Transverse colon (tissue), 4 donors: Measurements from ENCODE around the gene FBXL19. TPM values are rescaled to one million over a fixed set of nuclear protein-coding genes. Genes with fewer than 3 reads are reported as not detected.
A peak's percentile ranks its signal among the peaks of the same experiment; 100 is the strongest.

Experiments
- DNase-seq: peaks from one replicate; pipeline ENCODE4 v3.0.0-alpha.2; 2019
- H3K27ac ChIP-seq, 4 donors: fragments of 200-600 bp; sonication (generic); 2 replicates each; pipeline ENCODE4 v1.5.1; 2016 to 2018; ENCODE audit warnings: inconsistent platforms in 4 of 4
- H3K27me3 ChIP-seq: fragments of 200-600 bp; sonication (generic); 2 replicates; pipeline ENCODE4 v1.5.1; 2017; ENCODE audit warnings: inconsistent platforms
- H3K36me3 ChIP-seq, 4 donors: fragments of 200-600 bp; sonication (generic); 2 replicates each; pipeline ENCODE4 v1.5.1; 2017 to 2019; ENCODE audit warnings: inconsistent platforms in 4 of 4
- H3K4me1 ChIP-seq, 4 donors: fragments of 200-600 bp; sonication (generic); 2 replicates each; pipeline ENCODE4 v1.5.1; 2017 to 2020; ENCODE audit warnings: inconsistent platforms in 4 of 4
- H3K4me3 ChIP-seq, 4 donors: fragments of 200-600 bp; sonication (generic); 1 replicate in 1 of 4; 2 replicates in 3 of 4; pipeline versions ENCODE4 v1.5.1 to v1.6.1; 2017 to 2019; ENCODE audit warnings: inconsistent platforms in 4 of 4
- H3K9me3 ChIP-seq, 2 donors: fragments of 200-600 bp; sonication (generic); 2 replicates each; pipeline ENCODE4 v1.5.1; 2017 to 2019; ENCODE audit warnings: inconsistent platforms in 2 of 2
- EP300 ChIP-seq: sonication (generic); formaldehyde crosslinking; IDR thresholded peaks from one replicate; pipeline ENCODE4 v1.6.1; 2017; ENCODE audit warnings: antibody characterized with exemption, low read depth
- POLR2A ChIP-seq: fragments of 450-650 bp; IDR thresholded peaks from one replicate; pipeline ENCODE4 v1.6.1; 2016; ENCODE audit warnings: antibody characterized with exemption, mild to moderate bottlenecking, moderate library complexity
- POLR2AphosphoS5 ChIP-seq, 3 donors: sonication (generic); formaldehyde crosslinking; IDR thresholded peaks; one replicate each; pipeline ENCODE4 v1.6.1; 2016; ENCODE audit warnings: antibody characterized with exemption in 3 of 3
- WGBS, 2 donors: methylation state at CpG; one replicate each; pipeline ENCODE4 v1.1.5; 2018; ENCODE audit warnings: low coverage in 1 of 2; 5-methylcytosine and 5-hydroxymethylcytosine counted together
- in situ Hi-C, 4 donors: fragments of 200-750 bp; cut with MboI; loops; one replicate each; pipeline versions ENCODE4 v1.15.0 to v1.15.1; 2017; ENCODE audit warnings: low sequenced_read_pairs in 3 of 4, low pct_ligation_motif_present in 1 of 4, low pct_unique_long_range_greater_than_20kb in 1 of 4
- intact Hi-C: fragments of 100-400 bp; cut with DNase I; formaldehyde crosslinking; loops from one replicate; pipeline ENCODE4 v1.15.1; 2023; ENCODE audit warnings: low total_unique reads
- total RNA-seq, 4 donors: library from RNA; depleted of rRNA; stranded (reverse); fragments of >200 nt; gene quantifications; one replicate each; pipeline ENCODE4 v1.1.0, GENCODE V29; 2016
- TF ChIP-seq, protein P1 (sequence below), 5 experiments: fragments of 200-600 bp in 3 of 5; fragments of 450-650 bp in 2 of 5; sonication (generic) in 3 of 5; IDR thresholded peaks; 1 replicate in 2 of 5; 2 replicates in 3 of 5; pipeline ENCODE4 v1.5.1; 2016 to 2017; ENCODE audit warnings: antibody characterized with exemption in 5 of 5, inconsistent platforms in 3 of 5, mild to moderate bottlenecking in 2 of 5, moderate library complexity in 1 of 5

The FBXL19 gene
- total RNA-seq, 4 donors from 2014 or later: 19.3 to 45.3 (median 20.3) TPM

- H3K4me3 ChIP-seq: peak overlapping the region; percentile 18 to 55 (median 40)
- DNase-seq: no peak
- in situ Hi-C loops: no loop called here
Measured at GRCh38 chr16:30895627-30896260, 27.6 kb upstream of the FBXL19 start.

GRCh38 chr16:30896261-30896888 lies 27.0 kb upstream of the FBXL19 start, which contains the start of gene CTF1:
Gene CTF1, plus strand, starts transcription at chr16:30896614. Its CDS starts 30 bp downstream, at chr16:30896644.
- peak within 1 kb of the TSS; percentile 89 to 94 (median 91) for H3K27ac ChIP-seq
- H3K4me3 ChIP-seq: peak within 1 kb of the TSS; percentile 18 to 55 (median 40)
- peak; percentile 62 for DNase-seq
- TF ChIP-seq, protein P1, sequence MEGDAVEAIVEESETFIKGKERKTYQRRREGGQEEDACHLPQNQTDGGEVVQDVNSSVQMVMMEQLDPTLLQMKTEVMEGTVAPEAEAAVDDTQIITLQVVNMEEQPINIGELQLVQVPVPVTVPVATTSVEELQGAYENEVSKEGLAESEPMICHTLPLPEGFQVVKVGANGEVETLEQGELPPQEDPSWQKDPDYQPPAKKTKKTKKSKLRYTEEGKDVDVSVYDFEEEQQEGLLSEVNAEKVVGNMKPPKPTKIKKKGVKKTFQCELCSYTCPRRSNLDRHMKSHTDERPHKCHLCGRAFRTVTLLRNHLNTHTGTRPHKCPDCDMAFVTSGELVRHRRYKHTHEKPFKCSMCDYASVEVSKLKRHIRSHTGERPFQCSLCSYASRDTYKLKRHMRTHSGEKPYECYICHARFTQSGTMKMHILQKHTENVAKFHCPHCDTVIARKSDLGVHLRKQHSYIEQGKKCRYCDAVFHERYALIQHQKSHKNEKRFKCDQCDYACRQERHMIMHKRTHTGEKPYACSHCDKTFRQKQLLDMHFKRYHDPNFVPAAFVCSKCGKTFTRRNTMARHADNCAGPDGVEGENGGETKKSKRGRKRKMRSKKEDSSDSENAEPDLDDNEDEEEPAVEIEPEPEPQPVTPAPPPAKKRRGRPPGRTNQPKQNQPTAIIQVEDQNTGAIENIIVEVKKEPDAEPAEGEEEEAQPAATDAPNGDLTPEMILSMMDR (IDR thresholded peaks at IDR 0.05): no peak
- TF ChIP-seq POLR2AphosphoS5 (IDR thresholded peaks at IDR 0.05) (peak; percentile 44 to 66 (median 53)), POLR2A (peak; percentile 32), EP300 (no peak)
- intact Hi-C loops (no loop called here), in situ Hi-C loops (no loop called here)
- H3K4me1 ChIP-seq: peaks cover 19 to 46% (median 32%) of the 10 kb centered on the region in 4 donors
- H3K9me3 ChIP-seq: no peaks in the 10 kb centered on the region
- H3K36me3 ChIP-seq: no peaks in the 10 kb centered on the region
- 47% methylated on average over 30 of the region's 31 CpGs; no CpG with 5 or more reads in 1 of the 2 donors for WGBS, 2 donors
- H3K27me3 ChIP-seq: no peaks in the 10 kb centered on the region

More at GRCh38 chr16:30895627-30896260, 27.6 kb upstream of the FBXL19 start:
- peaks cover 19 to 42% (median 31%) of the 10 kb centered on the region in 4 donors for H3K4me1 ChIP-seq
- H3K36me3 ChIP-seq: no peaks in the 10 kb centered on the region
- no peaks in the 10 kb centered on the region for H3K27me3 ChIP-seq
- H3K27ac ChIP-seq: peak overlapping the region; percentile 89 to 94 (median 91)
- TF ChIP-seq POLR2A: no peak
- no peak for TF ChIP-seq POLR2AphosphoS5 (IDR thresholded peaks at IDR 0.05)
- TF ChIP-seq EP300: no peak
- TF ChIP-seq, protein P1 (IDR thresholded peaks at IDR 0.05): no peak
- intact Hi-C loops: no loop called here
- no peaks in the 10 kb centered on the region for H3K9me3 ChIP-seq
- 68 to 72% methylated on average over 21 to 32 of the region's 32 CpGs for WGBS, 2 donors

DNA sequence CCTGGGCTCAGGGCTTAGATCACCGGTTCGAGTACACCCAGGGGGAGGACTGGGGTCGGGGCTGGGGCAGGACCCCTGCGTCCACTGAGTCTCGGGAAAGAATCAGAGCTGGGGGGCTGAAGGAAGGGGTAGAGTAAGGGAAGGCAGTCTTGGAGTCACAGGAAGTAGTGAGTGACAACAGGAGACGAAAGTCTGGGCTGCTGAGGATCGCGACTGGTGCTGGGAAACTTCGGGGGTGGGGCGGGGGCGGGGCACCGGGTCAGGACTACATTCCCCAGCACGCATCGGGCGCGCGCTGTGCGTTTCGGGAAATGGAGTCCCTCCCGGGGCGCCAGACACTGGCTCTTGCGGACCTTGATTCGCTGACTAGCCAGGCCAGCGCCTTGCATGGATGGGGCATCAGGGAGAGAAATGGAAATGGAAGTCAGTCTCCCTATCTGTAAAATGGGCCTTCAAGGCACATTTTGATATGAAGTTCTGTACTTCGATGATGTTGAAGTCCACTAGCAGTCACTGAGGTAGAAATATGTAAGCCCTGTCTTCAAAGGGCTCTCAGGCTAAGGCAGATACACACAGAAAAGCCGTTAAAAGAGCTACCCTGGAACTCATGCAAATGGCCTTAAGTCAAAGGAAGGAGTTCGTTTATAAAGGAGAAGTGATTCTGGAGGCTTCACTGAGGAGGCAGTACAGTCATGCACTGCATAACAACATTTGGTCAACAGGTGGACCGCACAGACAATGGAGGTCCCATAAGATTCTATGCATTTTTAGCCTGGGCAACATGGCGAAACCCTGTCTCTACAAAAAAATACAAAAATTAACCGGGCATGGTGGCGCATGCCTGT lies 26.3 kb upstream of the FBXL19 start:
- peak overlapping the region; percentile 18 to 55 (median 40) for H3K4me3 ChIP-seq
- H3K4me1 ChIP-seq: peaks cover 19 to 51% (median 35%) of the 10 kb centered on the region in 4 donors
- H3K27me3 ChIP-seq: no peaks in the 10 kb centered on the region
- peak; percentile 16 for TF ChIP-seq POLR2A
- peak in 2 of 3 donors; percentile 31 to 74 for TF ChIP-seq POLR2AphosphoS5 (IDR thresholded peaks at IDR 0.05)
- TF ChIP-seq, protein P1 (IDR thresholded peaks at IDR 0.05): no peak
- TF ChIP-seq EP300: no peak
- H3K36me3 ChIP-seq: no peaks in the 10 kb centered on the region
- in situ Hi-C loops: no loop called here
- DNase-seq: peak; percentile 91
- intact Hi-C loops: no loop called here
- WGBS, 2 donors: 22 to 73% methylated on average over 4 to 31 of the region's 31 CpGs
- H3K9me3 ChIP-seq: no peaks in the 10 kb centered on the region
- H3K27ac ChIP-seq: peak overlapping the region; percentile 89 to 94 (median 91)
